Parathyroid adenoma (tissue), 2 donors: ENCODE measurements around the gene ADD2.
"Not testable (repeated sequence)": the region's sequence is repeated elsewhere in the genome, so short reads cannot be mapped to it uniquely, and the experiment has no call there.

Experiments used
- H2AFZ ChIP-seq: fragments of 300-600 bp; sonication (generic); one replicate; pipeline ENCODE4 v1.7.0; 2017; ENCODE audit warnings: antibody characterized with exemption, mild to moderate bottlenecking
- H3K27ac ChIP-seq: fragments of 300-600 bp; sonication (generic); one replicate; pipeline ENCODE4 v1.7.0; 2017
- H3K27me3 ChIP-seq: fragments of 300-600 bp; sonication (generic); one replicate; pipeline ENCODE4 v1.7.0; 2017; ENCODE audit warnings: low read length; ENCODE audit not compliant: control insufficient read depth, insufficient read depth
- H3K36me3 ChIP-seq: fragments of 300-600 bp; sonication (generic); one replicate; pipeline ENCODE4 v1.7.0; 2017; ENCODE audit warnings: low read length; ENCODE audit not compliant: control insufficient read depth, insufficient read depth
- H3K4me1 ChIP-seq: fragments of 300-600 bp; sonication (generic); one replicate; pipeline ENCODE4 v1.7.0; 2017; ENCODE audit warnings: control low read depth
- H3K4me2 ChIP-seq: fragments of 300-600 bp; sonication (generic); one replicate; pipeline ENCODE4 v1.7.0; 2017; ENCODE audit warnings: low read length
- H3K4me3 ChIP-seq: fragments of 300-600 bp; sonication (generic); one replicate; pipeline ENCODE4 v1.7.0; 2017; ENCODE audit warnings: low read depth, low read length
- H3K79me2 ChIP-seq: fragments of 300-600 bp; sonication (generic); one replicate; pipeline ENCODE4 v1.7.0; 2017; ENCODE audit warnings: control low read depth
- H3K9ac ChIP-seq: fragments of 300-600 bp; sonication (generic); one replicate; pipeline ENCODE4 v1.7.0; 2017; ENCODE audit warnings: mild to moderate bottlenecking
- H3K9me3 ChIP-seq: fragments of 300-600 bp; sonication (generic); one replicate; pipeline ENCODE4 v1.7.0; 2017; ENCODE audit warnings: low read length; ENCODE audit not compliant: control insufficient read depth
- TF ChIP-seq, protein P1 (sequence below): fragments of 300-600 bp; sonication (generic); IDR thresholded peaks from one replicate; pipeline ENCODE4 v1.7.0; 2017; ENCODE audit warnings: antibody characterized with exemption, mild to moderate bottlenecking
- donor health status: primary hyperparathyroidism.

Gene ADD2

DNA sequence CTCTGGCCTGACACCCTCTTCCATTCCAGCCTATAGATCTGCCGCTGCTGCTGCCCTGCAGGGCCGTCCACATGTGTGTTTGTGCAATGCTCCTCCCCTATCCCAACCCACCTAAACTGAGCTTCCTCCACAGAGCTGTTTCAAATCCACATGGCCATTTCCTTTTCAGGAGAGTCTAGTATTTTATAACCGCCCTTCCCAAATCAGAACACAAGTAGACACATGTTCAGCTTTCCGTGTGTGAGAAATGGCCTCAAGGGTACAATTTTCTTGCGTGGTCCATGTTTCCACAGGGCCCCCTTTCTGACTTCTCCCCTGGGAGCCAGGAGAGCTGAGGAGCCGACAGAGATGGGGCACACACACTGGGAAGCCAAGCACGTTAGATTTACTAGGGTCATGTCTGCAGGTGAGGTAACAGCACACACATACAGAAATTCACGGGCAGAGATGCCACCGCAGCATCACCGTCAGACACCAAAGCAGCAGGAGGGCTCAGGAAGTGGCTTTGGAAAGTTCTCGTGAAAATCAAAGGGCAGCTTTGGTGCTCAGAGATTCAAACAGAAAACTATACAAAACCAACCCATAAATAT, 111.5 kb downstream of the ADD2 start:
- TF ChIP-seq, protein P1, sequence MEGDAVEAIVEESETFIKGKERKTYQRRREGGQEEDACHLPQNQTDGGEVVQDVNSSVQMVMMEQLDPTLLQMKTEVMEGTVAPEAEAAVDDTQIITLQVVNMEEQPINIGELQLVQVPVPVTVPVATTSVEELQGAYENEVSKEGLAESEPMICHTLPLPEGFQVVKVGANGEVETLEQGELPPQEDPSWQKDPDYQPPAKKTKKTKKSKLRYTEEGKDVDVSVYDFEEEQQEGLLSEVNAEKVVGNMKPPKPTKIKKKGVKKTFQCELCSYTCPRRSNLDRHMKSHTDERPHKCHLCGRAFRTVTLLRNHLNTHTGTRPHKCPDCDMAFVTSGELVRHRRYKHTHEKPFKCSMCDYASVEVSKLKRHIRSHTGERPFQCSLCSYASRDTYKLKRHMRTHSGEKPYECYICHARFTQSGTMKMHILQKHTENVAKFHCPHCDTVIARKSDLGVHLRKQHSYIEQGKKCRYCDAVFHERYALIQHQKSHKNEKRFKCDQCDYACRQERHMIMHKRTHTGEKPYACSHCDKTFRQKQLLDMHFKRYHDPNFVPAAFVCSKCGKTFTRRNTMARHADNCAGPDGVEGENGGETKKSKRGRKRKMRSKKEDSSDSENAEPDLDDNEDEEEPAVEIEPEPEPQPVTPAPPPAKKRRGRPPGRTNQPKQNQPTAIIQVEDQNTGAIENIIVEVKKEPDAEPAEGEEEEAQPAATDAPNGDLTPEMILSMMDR: no peak
- no peak overlapping the region for H3K4me2 ChIP-seq
- no peak overlapping the region for H2AFZ ChIP-seq
- no peaks in the 10 kb centered on the region for H3K9me3 ChIP-seq
- H3K36me3 ChIP-seq: no peaks in the 10 kb centered on the region
- no peak overlapping the region for H3K9ac ChIP-seq
- no peaks in the 10 kb centered on the region for H3K79me2 ChIP-seq
- H3K4me1 ChIP-seq: no peaks in the 10 kb centered on the region
- no peaks in the 10 kb centered on the region for H3K27me3 ChIP-seq
- no peak overlapping the region for H3K27ac ChIP-seq
- no peak overlapping the region for H3K4me3 ChIP-seq

DNA sequence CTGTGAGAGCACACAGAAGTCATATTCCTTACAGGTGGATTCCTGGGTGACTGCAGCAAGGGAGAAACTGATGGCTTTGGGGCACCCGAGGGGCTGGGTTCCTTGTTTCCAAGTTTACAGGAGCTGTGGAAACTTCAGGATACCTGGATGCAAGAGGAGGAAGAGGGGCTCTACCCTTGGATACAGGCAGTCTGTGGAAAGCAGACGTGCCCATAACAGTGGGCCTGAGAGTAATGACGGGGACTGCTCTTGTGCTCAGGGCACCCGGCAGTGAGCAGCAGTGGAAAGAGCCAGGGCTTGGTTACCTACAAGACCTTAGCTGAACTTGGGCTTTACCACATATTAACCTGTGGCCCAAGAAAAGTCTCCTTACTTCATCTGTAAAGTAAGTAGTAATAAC, 112.2 kb downstream of the ADD2 start:
- Histone ChIP-seq H3K4me3 (no peak overlapping the region), H3K4me1 (no peaks in the 10 kb centered on the region), H3K36me3 (no peaks in the 10 kb centered on the region), H3K4me2 (no peak overlapping the region), H3K79me2 (no peaks in the 10 kb centered on the region), H3K9ac (no peak overlapping the region), H3K27me3 (no peaks in the 10 kb centered on the region), H3K9me3 (no peaks in the 10 kb centered on the region), H3K27ac (no peak overlapping the region), H2AFZ (no peak overlapping the region)
- TF ChIP-seq, protein P1: no peak

DNA sequence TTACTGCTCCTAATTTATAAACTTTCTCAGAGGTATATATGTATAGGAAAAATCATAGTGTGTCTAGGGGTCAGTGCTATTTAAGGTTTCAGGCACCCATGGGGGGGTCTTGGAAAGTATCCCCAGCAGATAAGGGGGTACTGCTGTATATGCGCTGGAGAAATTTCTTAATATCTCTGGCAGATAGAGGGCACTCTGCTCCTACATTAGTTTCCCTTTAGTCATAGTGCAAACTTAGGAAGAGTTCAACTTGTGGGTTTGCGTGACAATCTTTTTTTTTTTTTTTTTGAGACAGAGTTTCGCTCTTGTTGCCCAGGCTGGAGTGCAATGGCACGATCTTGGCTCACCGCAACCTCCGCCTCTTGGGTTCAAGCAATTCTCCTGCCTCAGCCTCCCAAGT, 112.8 kb downstream of the ADD2 start:
- H3K4me1 ChIP-seq, H3K27me3 ChIP-seq, H3K4me2 ChIP-seq, H3K9me3 ChIP-seq, H3K27ac ChIP-seq, H3K36me3 ChIP-seq, H2AFZ ChIP-seq, H3K9ac ChIP-seq, H3K4me3 ChIP-seq, H3K79me2 ChIP-seq: not testable (repeated sequence)
- TF ChIP-seq, protein P1: peak; percentile 45

DNA sequence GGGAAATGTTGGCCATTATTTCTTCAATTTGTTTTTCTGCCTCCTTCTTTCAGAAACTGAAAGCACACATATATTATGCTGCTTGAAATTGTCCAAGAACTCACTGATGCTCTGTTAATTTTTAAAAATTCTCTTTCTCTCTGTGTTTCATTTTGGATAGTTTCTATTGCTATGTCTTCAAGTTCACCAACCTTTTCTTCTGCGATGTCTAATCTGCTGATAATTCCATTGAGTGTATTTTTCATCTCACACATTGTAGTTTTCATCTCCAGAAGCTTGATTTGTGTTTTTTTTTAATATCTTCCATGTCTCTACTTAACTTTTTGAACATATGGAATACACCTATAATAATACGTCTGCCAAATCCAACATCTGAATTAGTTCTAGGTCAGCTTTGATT, 116.3 kb downstream of the ADD2 start:
- H3K36me3 ChIP-seq: no peaks in the 10 kb centered on the region
- H3K4me3 ChIP-seq: no peak overlapping the region
- no peaks in the 10 kb centered on the region for H3K4me1 ChIP-seq
- no peak overlapping the region for H3K9ac ChIP-seq
- H3K79me2 ChIP-seq: no peaks in the 10 kb centered on the region
- H3K27me3 ChIP-seq: no peaks in the 10 kb centered on the region
- H3K9me3 ChIP-seq: no peaks in the 10 kb centered on the region
- H2AFZ ChIP-seq: no peak overlapping the region
- no peak overlapping the region for H3K27ac ChIP-seq
- TF ChIP-seq, protein P1: no peak
- H3K4me2 ChIP-seq: no peak overlapping the region

DNA sequence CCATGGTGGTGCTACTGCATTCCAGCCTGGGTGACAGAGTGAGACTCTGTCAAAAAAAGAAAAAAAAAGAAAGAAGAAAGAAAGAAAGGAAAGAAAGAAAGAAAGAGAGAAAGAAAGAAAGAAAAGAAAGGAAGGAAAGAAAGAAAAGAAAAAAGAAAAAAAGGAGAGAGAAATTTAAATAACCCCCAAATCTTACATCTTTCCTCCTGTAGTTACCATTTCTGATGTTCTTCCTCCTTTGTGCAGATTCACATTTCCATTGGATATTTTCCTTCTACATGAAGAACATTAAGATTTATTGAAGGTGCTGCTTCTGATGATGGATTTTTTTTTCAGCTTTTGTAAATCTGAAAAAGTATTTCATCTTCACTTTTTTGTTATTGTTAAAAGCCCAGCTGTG, 117.0 kb downstream of the ADD2 start:
- Histone ChIP-seq H3K4me3 (no peak overlapping the region), H2AFZ (no peak overlapping the region), H3K79me2 (no peaks in the 10 kb centered on the region), H3K27ac (no peak overlapping the region), H3K4me2 (no peak overlapping the region), H3K4me1 (no peaks in the 10 kb centered on the region), H3K9me3 (no peaks in the 10 kb centered on the region), H3K36me3 (no peaks in the 10 kb centered on the region), H3K27me3 (no peaks in the 10 kb centered on the region), H3K9ac (no peak overlapping the region)
- TF ChIP-seq, protein P1: no peak
